Right lobe of liver (tissue), 6 donors: Measurements from ENCODE around the gene TREH. TPM values are rescaled to one million over a fixed set of nuclear protein-coding genes. Genes with fewer than 3 reads are reported as not detected.

ENCODE experiments used
- ATAC-seq, 4 donors: fragments of 200-7000 bp; cut with Tn5 transposase; one replicate each; pipeline ENCODE4 v1.9.1; 2020; ENCODE audit warnings: mild to moderate bottlenecking in 4 of 4, moderate library complexity in 4 of 4
- DNase-seq, 3 donors: peaks; one replicate each; pipeline ENCODE4 v3.0.0-alpha.2; 2020
- H3K27ac ChIP-seq, 3 donors: fragments of 200-600 bp; one replicate each; pipeline ENCODE4 v1.8.0; 2022
- H3K27me3 ChIP-seq, 2 donors: fragments of 200-600 bp; one replicate each; pipeline ENCODE4 v1.8.0; 2022
- H3K36me3 ChIP-seq, 4 donors: fragments of 200-600 bp; sonication (generic) in 1 of 4; one replicate each; pipeline versions ENCODE4 v1.5.1 to v1.8.0; 2017 to 2022; ENCODE audit warnings: control low read depth in 1 of 4
- H3K4me1 ChIP-seq, 4 donors: fragments of 200-600 bp; sonication (generic) in 1 of 4; one replicate each; pipeline versions ENCODE4 v1.5.1 to v1.8.0; 2017 to 2022; ENCODE audit warnings: control low read depth in 1 of 4
- H3K4me3 ChIP-seq, 3 donors: fragments of 200-600 bp; one replicate each; pipeline ENCODE4 v1.8.0; 2022
- H3K9me3 ChIP-seq, 4 donors: fragments of 200-600 bp; sonication (generic) in 1 of 4; one replicate each; pipeline versions ENCODE4 v1.5.1 to v1.8.0; 2017 to 2022; ENCODE audit warnings: control low read depth in 1 of 4
- POLR2A ChIP-seq: fragments of 450-650 bp; IDR thresholded peaks from one replicate; pipeline ENCODE4 v1.6.1; 2017; ENCODE audit warnings: antibody characterized with exemption, mild to moderate bottlenecking
- WGBS: methylation state at CpG from one replicate; pipeline ENCODE4 v1.1.6; 2018; ENCODE audit warnings: low coverage, low lambda C conversion rate; ENCODE audit not compliant: insufficient coverage; ENCODE audit errors: missing lambda C conversion rate; 5-methylcytosine and 5-hydroxymethylcytosine counted together
- intact Hi-C, 2 donors: fragments of 100-400 bp; cut with DNase I; formaldehyde crosslinking; loops; one replicate each; pipeline versions ENCODE4 v1.11.2 to v1.14.1; 2022
- total RNA-seq, 6 experiments: library from RNA; depleted of rRNA in 2 of 6; stranded (reverse); fragments of >200 nt in 2 of 6; fragmentation: NEBNext Ultra II Directional in 3 of 6; extraction: Animal tissue kit (Norgen Biotek cat#: 25700) in 3 of 6; gene quantifications; one replicate each; pipeline versions ENCODE4 v1.1.0 to v1.2.4, GENCODE V29; 2016 to 2023
- TF ChIP-seq, protein P1 (sequence below), 4 donors: fragments of 200-600 bp in 3 of 4; fragments of 450-650 bp in 1 of 4; IDR thresholded peaks; one replicate each; pipeline versions ENCODE4 v1.5.1 to v1.8.0; 2016 to 2022; ENCODE audit warnings: antibody characterized with exemption in 4 of 4, mild to moderate bottlenecking in 2 of 4
- donor health status: DM: no; HTN: yes; CAD: no.
- donor health status: DM: no; HTN: no; CAD: no.
- donor health status: DM: no; HTN: no; CAD: no.
- donor health status: DM: no; HTN: yes; CAD: no.
- donor health status: DM: no; HTN: yes; CAD: no.

Gene TREH
- total RNA-seq, 6 experiments from 2014 or later: 2.1 to 5.1 (median 2.9) TPM; not detected in 2

DNA sequence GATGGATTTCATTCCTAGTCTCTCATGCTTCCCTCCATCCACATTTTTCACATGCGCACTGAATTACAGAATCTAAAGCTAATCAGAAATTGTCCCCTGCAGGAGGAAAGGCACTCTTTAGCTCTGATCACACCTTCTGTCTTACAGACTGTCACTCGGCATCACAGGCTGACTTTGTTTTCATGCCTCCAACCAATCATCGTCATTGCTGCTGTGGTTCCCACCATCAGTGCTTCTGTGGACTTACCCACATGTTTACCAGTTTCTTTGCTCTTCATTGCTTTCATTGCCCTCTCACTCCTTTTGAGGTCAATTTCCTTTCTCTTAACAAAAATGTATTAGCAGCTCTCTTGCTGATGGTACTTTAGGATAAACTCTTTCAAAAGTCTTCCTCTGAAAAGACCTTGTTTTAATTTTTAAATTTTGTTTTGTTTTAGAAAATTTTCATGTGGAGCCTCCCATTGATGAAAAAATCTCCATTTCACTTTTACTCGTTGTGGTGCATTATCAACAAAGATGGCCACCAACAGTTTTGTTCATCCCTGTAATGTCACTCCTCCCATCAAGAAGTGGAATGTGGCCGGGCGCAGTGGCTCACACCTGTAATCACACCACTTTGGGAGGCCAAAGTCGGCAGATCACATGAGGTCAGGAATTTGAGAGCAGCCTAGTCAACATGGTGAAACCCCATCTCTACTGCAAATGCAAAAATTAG lies 20.2 kb upstream of the TREH start:
- Histone ChIP-seq H3K27me3 (no peaks in the 10 kb centered on the region), H3K27ac (no peak overlapping the region), H3K9me3 (no peaks in the 10 kb centered on the region), H3K4me1 (no peaks in the 10 kb centered on the region), H3K4me3 (no peak overlapping the region), H3K36me3 (no peaks in the 10 kb centered on the region)
- 74% methylated on average over 7 of the region's 7 CpGs for WGBS
- no peak for DNase-seq
- peak in 2 of 4 donors; percentile 39 to 57 for ATAC-seq
- TF ChIP-seq POLR2A: no peak
- intact Hi-C loops: loop anchor here (10.0 kb wide), 3 partner anchors 85 to 255 kb away; partner anchors contain the start of gene UPK2 (in 1 of the 2)

DNA sequence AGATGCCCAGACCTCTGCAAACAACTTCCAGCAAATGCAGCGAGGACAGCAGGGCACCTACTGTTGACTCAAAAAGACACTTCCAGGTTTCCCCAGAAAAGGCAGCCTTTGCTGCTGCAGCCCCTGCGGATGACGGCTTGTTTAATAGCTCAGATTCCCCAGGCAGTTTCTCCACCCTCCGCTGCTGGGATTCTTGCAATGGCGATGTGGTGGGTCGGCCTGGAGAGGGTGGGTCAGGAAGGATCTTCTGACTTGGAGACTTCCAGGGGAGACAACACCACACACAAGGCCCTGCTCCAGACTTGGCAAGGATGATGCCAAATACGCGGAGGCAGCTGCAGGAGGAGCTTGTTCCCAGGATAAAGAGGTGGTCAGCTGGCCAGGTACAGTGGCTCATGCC lies 17.9 kb upstream of the TREH start:
- 63% methylated on average over 2 of the region's 8 CpGs for WGBS
- intact Hi-C loops: loop anchor here (10.0 kb wide), 3 partner anchors 87 to 257 kb away; partner anchors contain the start of gene UPK2 (in 1 of the 2)
- Histone ChIP-seq H3K4me1 (no peaks in the 10 kb centered on the region), H3K9me3 (no peaks in the 10 kb centered on the region), H3K4me3 (no peak overlapping the region), H3K27ac (no peak overlapping the region), H3K27me3 (no peaks in the 10 kb centered on the region), H3K36me3 (no peaks in the 10 kb centered on the region)
- TF ChIP-seq, protein P1, sequence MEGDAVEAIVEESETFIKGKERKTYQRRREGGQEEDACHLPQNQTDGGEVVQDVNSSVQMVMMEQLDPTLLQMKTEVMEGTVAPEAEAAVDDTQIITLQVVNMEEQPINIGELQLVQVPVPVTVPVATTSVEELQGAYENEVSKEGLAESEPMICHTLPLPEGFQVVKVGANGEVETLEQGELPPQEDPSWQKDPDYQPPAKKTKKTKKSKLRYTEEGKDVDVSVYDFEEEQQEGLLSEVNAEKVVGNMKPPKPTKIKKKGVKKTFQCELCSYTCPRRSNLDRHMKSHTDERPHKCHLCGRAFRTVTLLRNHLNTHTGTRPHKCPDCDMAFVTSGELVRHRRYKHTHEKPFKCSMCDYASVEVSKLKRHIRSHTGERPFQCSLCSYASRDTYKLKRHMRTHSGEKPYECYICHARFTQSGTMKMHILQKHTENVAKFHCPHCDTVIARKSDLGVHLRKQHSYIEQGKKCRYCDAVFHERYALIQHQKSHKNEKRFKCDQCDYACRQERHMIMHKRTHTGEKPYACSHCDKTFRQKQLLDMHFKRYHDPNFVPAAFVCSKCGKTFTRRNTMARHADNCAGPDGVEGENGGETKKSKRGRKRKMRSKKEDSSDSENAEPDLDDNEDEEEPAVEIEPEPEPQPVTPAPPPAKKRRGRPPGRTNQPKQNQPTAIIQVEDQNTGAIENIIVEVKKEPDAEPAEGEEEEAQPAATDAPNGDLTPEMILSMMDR (IDR thresholded peaks at IDR 0.05): no peak
- TF ChIP-seq POLR2A: no peak
- DNase-seq (no peak), ATAC-seq (no peak)

DNA sequence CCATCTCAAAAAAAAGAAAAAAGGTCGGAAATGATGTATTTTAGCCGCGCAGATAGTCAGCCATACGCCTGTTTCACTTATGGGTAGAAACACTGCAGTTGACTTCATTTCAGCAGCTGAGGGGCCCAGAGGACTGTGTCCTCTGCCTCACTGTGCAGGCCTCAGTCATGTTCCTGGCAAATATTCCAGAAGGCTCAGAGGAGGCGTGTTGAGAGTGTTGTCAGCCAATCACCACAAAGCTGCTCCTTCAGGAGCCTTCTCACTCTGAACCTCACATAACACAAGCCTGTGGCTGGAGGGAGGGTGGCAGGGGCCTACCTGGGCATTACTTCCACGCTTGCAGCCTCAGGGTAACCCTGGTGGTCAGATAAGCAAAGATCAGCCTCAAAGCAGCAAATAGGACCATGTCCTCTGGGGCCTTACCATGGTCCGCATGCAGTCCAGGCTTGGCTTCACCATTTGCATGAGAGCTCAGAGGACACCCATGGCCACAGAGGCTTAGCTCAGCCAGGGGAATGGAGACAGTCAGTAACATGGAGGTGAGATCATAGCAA lies 17.3 kb upstream of the TREH start:
- intact Hi-C loops: loop anchor here (10.0 kb wide), 3 partner anchors 88 to 258 kb away; partner anchors contain the start of gene UPK2 (in 1 of the 2)
- no peak overlapping the region for H3K4me3 ChIP-seq
- no peak for TF ChIP-seq POLR2A
- TF ChIP-seq, protein P1 (IDR thresholded peaks at IDR 0.05): no peak
- 95% methylated on average over 4 of the region's 7 CpGs for WGBS
- H3K4me1 ChIP-seq: no peaks in the 10 kb centered on the region
- DNase-seq (no peak), ATAC-seq (no peak)
- H3K27ac ChIP-seq: no peak overlapping the region
- no peaks in the 10 kb centered on the region for H3K27me3 ChIP-seq
- no peaks in the 10 kb centered on the region for H3K9me3 ChIP-seq
- no peaks in the 10 kb centered on the region for H3K36me3 ChIP-seq

GRCh38 chr11:118694771-118695170 lies 15.3 kb upstream of the TREH start:
- Histone ChIP-seq H3K4me1 (peaks cover 0 to 4% (median 0%) of the 10 kb centered on the region in 4 donors), H3K27me3 (no peaks in the 10 kb centered on the region), H3K27ac (no peak overlapping the region), H3K9me3 (no peaks in the 10 kb centered on the region), H3K36me3 (no peaks in the 10 kb centered on the region), H3K4me3 (no peak overlapping the region)
- DNase-seq: no peak
- intact Hi-C loops: loop anchor here (10.0 kb wide), 3 partner anchors 90 to 260 kb away; partner anchors contain the start of gene UPK2 (in 1 of the 2)
- ATAC-seq: no peak
- WGBS: 60% methylated on average over 1 of the region's 11 CpGs
- TF ChIP-seq POLR2A: no peak

- no peak overlapping the region for H3K27ac ChIP-seq
- H3K9me3 ChIP-seq: no peaks in the 10 kb centered on the region
- H3K4me3 ChIP-seq: no peak overlapping the region
- peaks cover 0 to 8% (median 0%) of the 10 kb centered on the region in 4 donors for H3K4me1 ChIP-seq
- WGBS: 74% methylated on average over 5 of the region's 8 CpGs
- DNase-seq (no peak), ATAC-seq (no peak)
- H3K27me3 ChIP-seq: no peaks in the 10 kb centered on the region
- TF ChIP-seq POLR2A: no peak
- TF ChIP-seq, protein P1 (IDR thresholded peaks at IDR 0.05): no peak
- intact Hi-C loops: loop anchor here (10.0 kb wide), 3 partner anchors 91 to 261 kb away; partner anchors contain the start of gene UPK2 (in 1 of the 2)
- no peaks in the 10 kb centered on the region for H3K36me3 ChIP-seq
Measured at GRCh38 chr11:118694185-118694584, 14.7 kb upstream of the TREH start.
